K562 (cell line): ENCODE data around the gene TMEM126A. TPM values are rescaled to one million over a fixed set of nuclear protein-coding genes. Genes with fewer than 3 reads are reported as not detected.
A peak's percentile ranks its signal among the peaks of the same experiment; 100 is the strongest.

ENCODE experiments used
- ARID3A ChIP-seq: IDR thresholded peaks from 2 replicates; pipeline ENCODE4 v1.6.1; 2012; ENCODE audit warnings: low read depth, low read length, improper control_type of control experiment, borderline replicate concordance
- E2F1 ChIP-seq: sonication (generic); formaldehyde crosslinking; IDR thresholded peaks from 2 replicates; pipeline ENCODE4 v1.8.1; 2023; ENCODE audit warnings: mild to moderate bottlenecking, missing genetic modification reagents, moderate library complexity
- ELF2 ChIP-seq: fragments of 250-450 bp; sonication (Bioruptor Pico); IDR thresholded peaks from 2 replicates; pipeline ENCODE4 v1.5.0; 2021; ENCODE audit warnings: mild to moderate bottlenecking
- GATAD2A ChIP-seq: fragments of 450-650 bp; IDR thresholded peaks from 2 replicates; pipeline ENCODE4 v1.6.1; 2017
- GTF2F1 ChIP-seq: IDR thresholded peaks from 2 replicates; pipeline ENCODE4 v1.6.1; 2011; ENCODE audit warnings: low read depth, low read length, improper control_type of control experiment
- KAT7 ChIP-seq: sonication (generic); formaldehyde crosslinking; IDR thresholded peaks from 2 replicates; pipeline ENCODE4 v1.8.0; 2022; ENCODE audit warnings: missing genetic modification reagents, mild to moderate bottlenecking, borderline replicate concordance
- L3MBTL2 ChIP-seq: fragments of 450-650 bp; IDR thresholded peaks from 2 replicates; pipeline ENCODE4 v1.6.1; 2016; ENCODE audit warnings: mild to moderate bottlenecking, moderate library complexity
- MAZ ChIP-seq, 2 experiments: fragments of 450-650 bp in 1 of 2; sonication (generic) in 1 of 2; formaldehyde crosslinking; IDR thresholded peaks in 1 of 2; conservative IDR thresholded peaks in 1 of 2; 2 replicates each; pipeline versions ENCODE4 v1.4.0 to v1.5.0; 2020; ENCODE audit warnings: mild to moderate bottlenecking in 1 of 2, missing genetic modification reagents in 1 of 2
- MCM7 ChIP-seq, 2 experiments: fragments of 450-650 bp; IDR thresholded peaks; 2 replicates each; pipeline ENCODE4 v1.6.1; 2016 to 2018
- MXD1 ChIP-seq: fragments of 250-450 bp; sonication (Bioruptor Pico); IDR thresholded peaks from 2 replicates; pipeline ENCODE4 v1.8.0; 2021; ENCODE audit warnings: borderline replicate concordance, mild to moderate bottlenecking, moderate library complexity; ENCODE audit not compliant: poor library complexity, severe bottlenecking
- NONO ChIP-seq, 2 experiments: fragments of 200-400 bp in 1 of 2; fragments of 450-650 bp in 1 of 2; formaldehyde crosslinking in 1 of 2; IDR thresholded peaks; 2 replicates each; pipeline ENCODE4 v1.6.1; 2017; ENCODE audit warnings: low read depth in 2 of 2, mild to moderate bottlenecking in 2 of 2, moderate library complexity in 2 of 2, low read length in 1 of 2
- NR2C1 ChIP-seq, 2 experiments: fragments of 450-650 bp; IDR thresholded peaks; 2 replicates each; pipeline ENCODE4 v1.6.1; 2017; ENCODE audit warnings: mild to moderate bottlenecking in 2 of 2, antibody characterized with exemption in 1 of 2, inconsistent platforms in 1 of 2, missing compliant biosample characterization in 1 of 2, missing genetic modification characterization in 1 of 2
- PHF20 ChIP-seq: fragments of 450-650 bp; IDR thresholded peaks from 2 replicates; pipeline ENCODE4 v1.6.1; 2018; ENCODE audit not compliant: partially characterized antibody
- TAF1 ChIP-seq: IDR thresholded peaks from 2 replicates; pipeline ENCODE4 v1.6.1; 2011; ENCODE audit warnings: mild to moderate bottlenecking, low read length, moderate library complexity; ENCODE audit not compliant: insufficient read depth, control insufficient read depth, severe bottlenecking; ENCODE audit errors: extremely low read depth
- TEAD2 ChIP-seq: fragments of 450-650 bp; IDR thresholded peaks from 2 replicates; pipeline ENCODE4 v1.6.1; 2016; ENCODE audit warnings: missing genetic modification characterization, control low read depth, missing compliant biosample characterization
- TFAP4 ChIP-seq: sonication (generic); formaldehyde crosslinking; IDR thresholded peaks from 2 replicates; pipeline ENCODE4 v1.8.0; 2022; ENCODE audit warnings: missing genetic modification reagents, mild to moderate bottlenecking, moderate library complexity, borderline replicate concordance
- TRIM28 ChIP-seq: fragments of 450-650 bp; IDR thresholded peaks from 2 replicates; pipeline ENCODE4 v1.6.1; 2017
- U2AF1 ChIP-seq: fragments of 200-400 bp; formaldehyde crosslinking; optimal IDR thresholded peaks from 2 replicates; pipeline ENCODE3; 2017; ENCODE audit warnings: mild to moderate bottlenecking, low read depth, low read length, moderate library complexity
- XRCC5 ChIP-seq: fragments of 200-400 bp; formaldehyde crosslinking; IDR thresholded peaks from 2 replicates; pipeline ENCODE4 v1.6.1; 2017; ENCODE audit warnings: low read depth, mild to moderate bottlenecking, low read length
- ZBTB1 ChIP-seq: sonication (generic); formaldehyde crosslinking; IDR thresholded peaks from 2 replicates; pipeline ENCODE4 v1.8.1; 2023; ENCODE audit warnings: missing genetic modification reagents, low read depth, mild to moderate bottlenecking, borderline replicate concordance
- ZNF165 ChIP-seq: fragments of 250-450 bp; sonication (Bioruptor Pico); IDR thresholded peaks from 2 replicates; pipeline ENCODE4 v1.4.0; 2020; ENCODE audit warnings: borderline replicate concordance
- ZNF644 ChIP-seq: fragments of 200-800 bp; sonication (Bioruptor generic); IDR thresholded peaks from 2 replicates; pipeline ENCODE4 v1.6.1; 2016; ENCODE audit warnings: low read depth, missing genetic modification characterization, missing compliant biosample characterization
- ZNF766 ChIP-seq: fragments of 200-800 bp; sonication (Bioruptor generic); conservative IDR thresholded peaks from 2 replicates; pipeline ENCODE4 v1.6.1; 2016; ENCODE audit warnings: missing genetic modification characterization, missing compliant biosample characterization
- polyA plus RNA-seq, 8 experiments: library from polyadenylated mRNA; depleted of rRNA in 4 of 8; stranded (reverse) in 5 of 8; unstranded in 3 of 8; fragments of >200 nt; fragmentation: Nextera tagmentation in 2 of 8; fragmentation: Illumina TruSeq in 1 of 8; extraction: Ambion mirVana in 2 of 8; extraction: Trizol in 1 of 8; gene quantifications; 2 replicates each; pipeline versions ENCODE4 v1.2.1 to v1.2.3, GENCODE V29; 2011 to 2014; ENCODE audit warnings: inconsistent platforms in 1 of 8, missing spikeins in 1 of 8
- total RNA-seq, 7 experiments: library from RNA; depleted of rRNA in 6 of 7; stranded (reverse); fragments of >200 nt in 6 of 7; fragmentation: Illumina TruSeq in 2 of 7; extraction: Trizol in 2 of 7; gene quantifications; 2 replicates each; pipeline versions ENCODE4 v1.2.1 to v1.2.3, GENCODE V29; 2011 to 2021; ENCODE audit warnings: low replicate concordance in 1 of 7

The TMEM126A gene
- total and polyA plus RNA-seq, 9 of the 15 experiments (the other 6 are each of a cell fraction or from before 2014, with no cell fraction given): 19.3 to 154 (median 56.3) TPM

- TF ChIP-seq NR2C1 (IDR thresholded peaks at IDR 0.05) (peak; percentile 70), NR2C1 (tag; IDR thresholded peaks at IDR 0.05) (peak; percentile 83), TFAP4 (CRISPR knock-in tag) (peak; percentile 80; the same call in 1 of the 2 replicates), ZBTB1 (CRISPR knock-in tag) (0 out of 2 replicates have a peak, but pooled peaks have one; percentile 43), KAT7 (CRISPR knock-in tag) (peak; percentile 78; the same call in 1 of the 2 replicates), U2AF1 (no peak), GTF2F1 (peak; percentile 66; the same call in 1 of the 2 replicates), ZNF766 (CRISPR knock-in tag) (peak; percentile 74), MAZ (CRISPR knock-in tag; conservative IDR thresholded peaks at IDR 0.05 in 1 of 2, IDR thresholded peaks at IDR 0.05 in 1 of 2) (peak; percentile 63 to 86), TAF1 (peak; percentile 93), ARID3A (0 out of 2 replicates have a peak, but pooled peaks have one; percentile 42), ZNF165 (no peak), E2F1 (0 out of 2 replicates have a peak, but pooled peaks have one; percentile 40), PHF20 (peak; percentile 94), MXD1 (CRISPR knock-in tag) (peak; percentile 28), NONO (IDR thresholded peaks at IDR 0.05; ENCODE audit: low read depth in 2 of 2, low read length in 1 of 2) (no peak), TRIM28 (no peak), TEAD2 (tag) (no peak), ZNF644 (0 out of 2 replicates have a peak, but pooled peaks have one; percentile 60), L3MBTL2 (peak; percentile 57), GATAD2A (peak; percentile 26; the same call in 1 of the 2 replicates), XRCC5 (0 out of 2 replicates have a peak, but pooled peaks have one; percentile 42), MCM7 (IDR thresholded peaks at IDR 0.05) (no peak), ELF2 (CRISPR knock-in tag) (peak; percentile 77; the same call in 1 of the 2 replicates)
Measured at GRCh38 chr11:85647604-85648299, at the start of gene TMEM126A (continued).
